ENCODE measurements around the gene SP100.

DNA sequence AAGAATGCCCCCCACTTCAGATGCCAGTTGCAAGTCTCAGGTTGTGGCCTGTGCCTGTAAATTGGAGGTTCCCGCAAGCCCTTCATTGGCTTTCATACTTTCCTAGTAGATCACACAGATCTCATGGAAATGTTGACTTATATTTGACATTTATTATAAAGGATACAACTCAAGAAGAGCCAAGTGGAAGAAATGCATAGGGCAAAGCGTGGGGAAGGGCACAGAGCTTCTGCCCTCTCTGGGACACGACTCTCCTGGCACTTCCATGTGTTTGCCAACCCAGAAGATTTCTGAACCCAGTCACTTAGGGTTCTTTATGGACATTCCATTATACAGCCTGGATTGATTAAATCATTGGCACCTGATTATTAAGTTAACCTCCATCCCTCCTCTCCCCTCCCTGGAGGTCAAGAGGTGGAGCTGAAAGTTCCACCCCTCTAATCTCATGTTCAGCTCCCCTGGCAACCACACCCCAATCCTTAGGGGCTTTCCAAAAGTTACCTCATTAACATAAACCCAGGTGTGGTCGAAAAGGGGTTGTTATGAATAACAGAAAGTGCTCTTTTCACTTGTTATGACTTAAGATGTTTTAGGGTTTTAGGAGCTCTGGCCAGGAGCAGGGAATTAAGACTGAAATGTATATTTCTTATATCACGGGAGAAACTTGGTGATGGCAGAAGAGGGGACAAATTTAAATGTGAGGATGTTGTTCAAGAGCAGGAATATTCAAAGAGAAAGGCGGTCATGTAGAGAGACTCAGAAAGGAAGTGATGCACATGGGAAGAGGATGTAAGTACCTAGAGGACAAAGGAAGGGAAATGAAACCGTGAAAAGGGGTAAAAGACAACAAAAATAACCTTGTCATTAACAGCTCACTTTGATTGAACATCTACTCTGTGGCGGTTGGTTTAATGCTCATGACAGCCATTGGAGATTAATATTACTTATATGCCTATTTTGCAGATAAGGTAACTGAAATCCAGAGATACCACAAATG is 31.8 kb downstream of the SP100 start:
- TF ChIP-seq POLR2AphosphoS5 (IDR thresholded peaks at IDR 0.05; ENCODE audit: low read depth, low read length): no peak
- TF ChIP-seq SIN3A (IDR thresholded peaks at IDR 0.05; ENCODE audit: borderline replicate concordance, insufficient read depth, low read length): no peak
- TF ChIP-seq, protein P1, sequence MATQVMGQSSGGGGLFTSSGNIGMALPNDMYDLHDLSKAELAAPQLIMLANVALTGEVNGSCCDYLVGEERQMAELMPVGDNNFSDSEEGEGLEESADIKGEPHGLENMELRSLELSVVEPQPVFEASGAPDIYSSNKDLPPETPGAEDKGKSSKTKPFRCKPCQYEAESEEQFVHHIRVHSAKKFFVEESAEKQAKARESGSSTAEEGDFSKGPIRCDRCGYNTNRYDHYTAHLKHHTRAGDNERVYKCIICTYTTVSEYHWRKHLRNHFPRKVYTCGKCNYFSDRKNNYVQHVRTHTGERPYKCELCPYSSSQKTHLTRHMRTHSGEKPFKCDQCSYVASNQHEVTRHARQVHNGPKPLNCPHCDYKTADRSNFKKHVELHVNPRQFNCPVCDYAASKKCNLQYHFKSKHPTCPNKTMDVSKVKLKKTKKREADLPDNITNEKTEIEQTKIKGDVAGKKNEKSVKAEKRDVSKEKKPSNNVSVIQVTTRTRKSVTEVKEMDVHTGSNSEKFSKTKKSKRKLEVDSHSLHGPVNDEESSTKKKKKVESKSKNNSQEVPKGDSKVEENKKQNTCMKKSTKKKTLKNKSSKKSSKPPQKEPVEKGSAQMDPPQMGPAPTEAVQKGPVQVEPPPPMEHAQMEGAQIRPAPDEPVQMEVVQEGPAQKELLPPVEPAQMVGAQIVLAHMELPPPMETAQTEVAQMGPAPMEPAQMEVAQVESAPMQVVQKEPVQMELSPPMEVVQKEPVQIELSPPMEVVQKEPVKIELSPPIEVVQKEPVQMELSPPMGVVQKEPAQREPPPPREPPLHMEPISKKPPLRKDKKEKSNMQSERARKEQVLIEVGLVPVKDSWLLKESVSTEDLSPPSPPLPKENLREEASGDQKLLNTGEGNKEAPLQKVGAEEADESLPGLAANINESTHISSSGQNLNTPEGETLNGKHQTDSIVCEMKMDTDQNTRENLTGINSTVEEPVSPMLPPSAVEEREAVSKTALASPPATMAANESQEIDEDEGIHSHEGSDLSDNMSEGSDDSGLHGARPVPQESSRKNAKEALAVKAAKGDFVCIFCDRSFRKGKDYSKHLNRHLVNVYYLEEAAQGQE (IDR thresholded peaks at IDR 0.05; ENCODE audit: insufficient read depth in 1 of 2, low read depth in 2 of 2, low read length in 2 of 2): no peak
